Measurements from ENCODE around the gene PLA2G4A.

Gene PLA2G4A

GRCh38 chr1:186923486-186923885 lies 94.7 kb downstream of the PLA2G4A start:
- no peak for DNase-seq

DNA sequence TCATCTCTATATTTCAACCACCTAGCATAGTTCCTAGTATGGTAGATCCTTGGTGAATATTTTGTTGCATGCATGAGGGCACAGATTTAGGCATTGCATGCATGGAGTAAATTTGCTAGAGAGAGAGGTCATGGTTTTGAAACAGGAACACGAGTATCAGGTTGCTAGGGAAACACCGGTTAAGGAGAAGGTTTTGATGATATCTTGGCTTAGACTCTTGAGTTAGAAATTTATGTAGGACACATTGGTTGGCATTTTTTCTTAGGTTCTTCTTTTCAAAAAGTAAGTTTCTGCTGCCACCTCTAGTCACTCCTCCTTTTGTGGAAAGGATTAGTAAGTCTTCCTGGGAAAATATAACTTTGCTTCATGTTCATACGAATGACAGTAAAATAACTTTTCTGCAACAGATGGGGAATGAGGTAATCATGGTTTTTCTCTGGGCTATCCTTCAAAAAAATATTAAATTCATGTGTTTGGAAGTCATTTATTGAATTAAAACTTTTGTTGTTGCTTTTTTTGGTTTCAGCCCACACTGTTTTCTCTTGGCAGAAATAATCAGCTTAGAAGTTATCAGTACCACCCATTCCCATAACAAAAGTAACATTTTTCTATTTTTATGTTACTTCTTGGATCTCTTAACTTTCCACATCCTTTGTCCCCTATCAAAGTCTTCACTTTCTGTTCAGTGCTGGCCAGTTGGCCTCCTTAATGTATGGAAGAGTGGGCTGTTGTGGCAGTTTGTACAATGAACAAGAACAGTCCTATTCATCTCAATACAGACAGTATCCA lies 97.3 kb downstream of the PLA2G4A start:
- peak; percentile 55 for DNase-seq

- DNase-seq = no peak
These were observed 99.1 kb downstream of the PLA2G4A start for GRCh38 chr1:186927884-186928283.

DNA sequence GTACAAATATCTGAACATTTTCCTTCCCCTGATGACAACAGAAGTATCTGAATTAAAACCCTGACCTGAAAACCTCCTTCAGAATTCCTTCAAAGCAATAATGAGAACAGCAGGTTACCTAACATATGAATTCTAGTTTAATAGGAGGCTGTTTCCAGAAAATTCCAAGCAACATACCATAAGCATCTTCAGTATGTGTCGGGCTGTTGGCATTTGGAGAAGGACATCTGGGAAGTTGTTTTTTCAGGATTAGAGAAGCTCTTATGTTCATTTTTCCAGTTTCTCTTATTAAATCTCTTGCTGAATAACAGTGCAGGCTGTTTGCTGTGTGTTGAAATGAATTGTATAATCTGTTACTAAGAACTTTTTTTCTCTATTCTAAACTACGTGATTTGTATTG lies 101.5 kb downstream of the PLA2G4A start:
- DNase-seq = no peak

DNA sequence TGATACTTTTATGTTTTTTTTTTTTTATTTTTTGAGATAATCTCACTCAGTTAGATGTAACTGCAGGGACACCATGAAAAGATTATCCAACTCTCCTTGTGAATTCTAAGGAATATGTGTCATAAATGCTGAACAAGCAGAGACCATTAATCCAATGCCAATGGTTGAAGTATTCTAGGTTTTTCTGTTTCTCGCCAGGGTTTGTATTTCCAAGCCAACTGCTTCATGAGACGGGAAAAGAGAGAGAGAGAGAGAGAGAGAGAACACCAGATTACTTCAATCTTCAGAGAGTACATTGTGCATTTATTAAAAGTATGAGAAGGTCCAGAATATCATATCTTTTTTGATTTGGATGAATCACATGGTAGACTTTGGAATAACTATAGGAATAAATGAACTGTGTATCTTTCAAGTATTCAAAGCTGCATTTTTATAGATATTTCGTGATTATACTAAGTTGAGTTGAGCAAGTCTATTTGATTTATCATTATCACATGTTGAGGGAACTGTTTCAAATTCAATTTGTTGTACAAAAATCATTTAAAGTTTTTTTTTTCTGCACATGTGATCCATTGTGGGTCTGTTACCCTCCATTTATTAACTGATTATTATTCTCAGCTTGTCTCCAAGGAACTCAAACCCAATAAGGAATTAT lies 108.4 kb downstream of the PLA2G4A start:
- no peak for DNase-seq

GRCh38 chr1:186943891-186944686 lies 115.3 kb downstream of the PLA2G4A start:
- no peak for DNase-seq

- DNase-seq = no peak
These were observed 116.4 kb downstream of the PLA2G4A start for GRCh38 chr1:186945146-186945545.

GRCh38 chr1:186948535-186948934 lies 119.8 kb downstream of the PLA2G4A start:
- DNase-seq = no peak

- DNase-seq = no peak
These were observed 120.4 kb downstream of the PLA2G4A start for GRCh38 chr1:186949173-186949572.

DNA sequence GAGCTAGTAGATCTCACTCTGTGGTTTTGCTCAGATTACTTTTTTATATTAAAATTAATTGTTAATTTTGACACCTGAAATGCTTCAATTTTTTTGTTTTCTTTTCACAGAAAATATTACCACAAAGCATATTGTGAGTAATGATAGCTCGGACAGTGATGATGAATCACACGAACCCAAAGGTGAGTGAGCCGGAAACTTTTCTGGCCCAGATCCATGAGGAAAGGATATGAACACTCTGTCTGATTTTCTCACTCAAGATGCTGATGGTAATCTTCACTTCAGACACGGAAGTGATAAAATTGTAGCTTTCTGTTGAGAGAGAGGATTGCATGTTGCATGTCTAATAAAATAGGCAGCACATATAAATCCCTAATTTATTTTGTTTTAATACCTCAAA lies 121.8 kb downstream of the PLA2G4A start:
- no peak for DNase-seq

- no peak for DNase-seq
These were observed 125.1 kb downstream of the PLA2G4A start for GRCh38 chr1:186953876-186954275.

GRCh38 chr1:186957314-186957713 lies 128.6 kb downstream of the PLA2G4A start:
- DNase-seq = no peak

- peak; percentile 18 for DNase-seq
These were observed 129.8 kb downstream of the PLA2G4A start for GRCh38 chr1:186958520-186958919.

DNA sequence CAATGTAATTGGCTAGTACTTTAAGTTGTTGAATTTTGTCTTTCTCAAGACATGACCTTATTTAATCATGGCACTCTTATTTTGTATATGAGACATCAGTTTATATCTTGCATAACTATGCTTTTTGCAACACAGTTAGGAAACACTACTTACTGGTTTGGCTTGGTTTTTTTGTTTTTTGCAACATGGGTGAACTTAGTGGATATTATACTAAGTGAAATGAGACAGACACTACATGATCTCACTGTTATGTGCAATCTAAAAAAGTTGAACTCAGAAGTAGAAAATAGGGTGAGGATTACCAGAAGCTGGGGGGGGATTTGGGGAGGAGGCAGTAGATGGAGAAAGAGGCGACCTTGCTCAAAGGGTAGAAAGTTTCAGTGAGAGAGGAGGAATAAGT lies 132.1 kb downstream of the PLA2G4A start:
- peak; percentile 41 for DNase-seq

GRCh38 chr1:186965847-186966246 lies 137.1 kb downstream of the PLA2G4A start:
- DNase-seq = no peak

- DNase-seq = no peak
These were observed 137.7 kb downstream of the PLA2G4A start for GRCh38 chr1:186966456-186966855.

DNA sequence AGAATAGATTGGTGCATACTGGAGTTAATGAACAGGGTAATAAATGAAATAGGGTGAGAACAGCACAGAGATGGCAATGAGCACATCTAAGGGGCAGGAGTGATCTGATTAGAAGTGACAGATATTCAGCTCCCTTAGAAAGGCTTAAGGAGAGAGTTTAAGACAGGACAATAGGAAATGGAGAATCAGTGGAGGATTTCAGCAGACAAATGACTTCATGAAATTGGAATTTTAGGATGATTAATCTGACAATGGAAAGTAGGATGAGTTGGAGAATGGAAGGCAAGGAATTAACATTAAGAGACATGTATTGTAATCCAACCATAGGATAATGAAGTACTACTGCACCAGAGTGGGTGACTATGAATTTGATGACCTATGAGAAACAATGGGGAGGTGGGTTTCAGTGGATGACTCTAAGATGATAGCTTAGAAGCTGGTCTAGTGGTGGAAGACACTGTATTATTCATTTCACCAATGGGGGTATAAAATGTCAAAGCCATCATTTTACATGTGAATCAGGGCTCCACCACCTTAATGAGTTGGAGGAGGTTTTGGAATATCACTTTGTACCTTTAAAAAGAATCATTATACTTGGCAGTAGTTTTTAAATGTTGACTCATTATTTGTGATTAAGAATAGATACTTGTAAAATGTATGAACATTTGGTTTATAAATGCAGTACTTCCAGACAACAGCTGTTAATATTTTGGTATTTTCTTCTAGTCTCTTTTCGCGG lies 139.1 kb downstream of the PLA2G4A start:
- no peak for DNase-seq

GRCh38 chr1:186974774-186975181 lies 146.0 kb downstream of the PLA2G4A start:
- DNase-seq = no peak

DNA sequence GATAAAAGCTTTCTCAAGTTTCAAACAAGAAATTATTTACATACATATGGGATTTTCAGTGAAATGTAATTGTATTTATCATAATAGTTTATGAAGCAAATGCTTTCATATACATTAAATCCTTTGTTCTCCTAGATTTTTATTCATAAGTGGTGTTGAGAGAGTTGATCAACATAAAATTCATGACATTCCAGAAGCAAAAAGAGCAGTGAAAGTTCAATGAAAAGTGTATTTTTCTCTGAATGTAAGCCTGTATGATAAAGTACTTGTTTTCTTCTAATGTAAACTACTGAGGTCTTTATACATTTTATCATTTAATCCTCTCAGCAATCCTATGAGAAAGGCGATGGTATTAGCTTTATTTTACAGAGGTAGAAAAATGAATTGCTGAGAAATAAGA lies 146.5 kb downstream of the PLA2G4A start:
- no peak for DNase-seq

DNA sequence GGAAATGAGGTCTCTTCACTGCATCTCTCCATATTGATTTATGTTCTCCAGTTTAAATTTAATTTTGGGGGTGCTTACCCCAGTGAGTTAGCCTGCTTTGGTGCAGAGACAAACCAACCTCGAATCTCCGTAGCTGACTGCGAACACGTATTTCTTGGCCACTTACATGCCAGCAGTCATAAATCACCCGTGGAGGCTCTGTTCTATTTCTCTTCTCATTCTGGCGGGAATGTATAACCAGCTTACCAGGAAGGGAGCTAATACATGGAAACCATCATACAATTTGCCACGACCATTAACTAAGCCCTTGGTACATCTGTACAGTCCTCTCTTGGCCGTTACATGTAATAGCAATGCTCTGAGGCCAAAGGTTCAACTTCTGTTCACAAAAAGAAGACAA lies 148.0 kb downstream of the PLA2G4A start:
- no peak for DNase-seq

- no peak for DNase-seq
These were observed 148.7 kb downstream of the PLA2G4A start for GRCh38 chr1:186977266-186977957.

Data from GF-D8 (cell line).